HG03196 (cell line): ENCODE data around the gene CLCN5.
"Not testable (repeated sequence)": the region's sequence is repeated elsewhere in the genome, so short reads cannot be mapped to it uniquely, and the experiment has no call there.

Experiments
- ATAC-seq: cut with Tn5 transposase; IDR thresholded peaks from one replicate; pipeline ENCODE4 v1.9.1; 2021; ENCODE audit not compliant: unreplicated experiment

The CLCN5 gene

DNA sequence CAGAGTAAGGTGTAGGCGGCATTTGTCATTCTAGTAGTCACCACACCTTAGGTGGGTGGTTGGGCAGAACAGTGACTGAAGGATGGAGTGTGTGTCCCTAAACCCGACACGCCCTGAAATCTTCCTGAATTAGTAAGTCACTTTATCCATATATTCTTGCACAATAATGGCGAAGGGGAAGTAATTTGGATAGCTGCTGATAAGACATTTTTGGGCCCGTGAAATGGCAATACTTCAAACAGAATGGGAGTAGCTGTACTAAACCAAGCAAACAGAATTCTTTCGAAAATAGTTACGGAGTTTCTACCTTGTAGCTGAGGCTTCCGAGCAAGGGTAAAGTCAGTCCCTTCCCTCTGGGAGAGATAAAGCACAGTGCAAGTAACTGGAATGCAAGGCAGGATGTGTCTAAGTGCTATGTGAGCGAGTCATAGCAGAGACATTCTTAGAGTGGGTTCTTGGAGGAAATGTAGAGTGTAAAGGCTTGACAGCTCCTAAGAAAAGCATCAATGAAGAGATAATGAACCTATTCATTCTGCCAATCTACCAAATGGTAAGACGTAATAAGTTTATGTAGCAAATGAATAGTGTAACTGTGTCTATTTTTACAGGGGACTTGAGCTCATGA lies 72.8 kb downstream of the CLCN5 start:
- ATAC-seq: no peak

DNA sequence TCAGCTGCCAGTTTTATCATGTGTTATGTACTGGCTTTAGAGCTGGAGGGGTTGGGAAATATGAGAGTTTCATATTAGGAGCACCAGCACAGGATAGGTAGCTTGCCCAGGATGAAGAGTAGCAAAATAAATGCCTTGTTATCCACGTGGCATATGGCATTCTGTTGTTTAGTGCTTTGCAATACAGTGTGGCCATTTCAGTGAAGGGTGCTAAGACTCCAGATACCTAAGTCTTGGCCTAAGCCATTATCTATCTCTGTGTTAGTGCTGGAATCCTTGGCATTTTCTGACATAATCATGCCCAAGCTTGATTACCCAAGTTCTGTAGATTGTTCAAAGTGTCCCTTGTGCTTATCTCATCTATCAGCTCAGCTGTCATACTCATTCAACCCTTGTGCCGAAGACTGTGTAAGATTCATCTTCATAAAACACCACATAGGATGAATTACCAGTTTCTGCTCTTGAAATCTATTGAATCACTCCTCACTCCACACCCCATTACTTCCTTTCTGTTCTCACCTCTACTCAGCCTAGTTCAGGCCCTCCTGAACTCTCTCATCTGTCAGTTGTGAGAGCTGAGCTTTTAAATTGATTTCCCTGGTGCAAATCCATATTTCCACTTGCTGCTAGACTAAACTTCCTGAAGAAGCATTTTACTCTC lies 73.5 kb downstream of the CLCN5 start:
- no peak for ATAC-seq

DNA sequence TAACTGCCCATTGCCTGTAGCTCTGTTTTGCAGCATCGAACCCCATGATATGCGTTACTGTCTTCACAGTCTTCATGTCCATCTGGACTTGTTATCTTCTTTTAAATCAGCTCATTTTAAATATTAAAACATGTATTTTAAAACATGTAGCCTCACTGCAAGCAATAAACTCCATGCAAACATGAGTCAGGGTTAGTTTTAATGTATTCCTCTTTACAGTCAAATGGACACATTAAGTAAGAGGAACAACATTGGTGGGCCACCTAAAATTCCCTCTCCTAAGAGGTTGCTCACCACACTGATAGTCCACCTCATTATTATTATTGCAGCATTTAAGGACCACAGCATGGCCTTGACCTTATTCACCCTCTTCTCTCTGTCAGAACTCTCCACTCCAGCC lies 74.1 kb downstream of the CLCN5 start:
- ATAC-seq: no peak

DNA sequence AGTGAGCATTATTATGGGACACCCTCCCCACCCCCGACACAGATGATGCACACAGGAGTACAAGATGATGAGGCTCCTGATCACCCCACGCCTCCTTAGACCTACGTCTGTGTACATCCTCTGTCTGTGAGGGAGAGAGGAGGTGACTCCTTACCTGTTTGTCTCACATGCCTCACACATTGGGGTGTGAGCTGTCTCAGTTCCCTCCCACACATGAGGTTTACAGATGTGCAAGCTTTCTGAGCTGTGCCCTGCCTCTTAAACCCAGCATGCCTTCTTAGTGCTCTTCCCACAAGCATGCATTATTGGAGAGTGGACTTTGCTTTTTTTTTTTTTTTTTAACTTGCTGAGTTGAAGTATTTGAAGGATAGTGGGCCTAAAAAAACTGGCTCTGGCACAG lies 76.7 kb downstream of the CLCN5 start:
- ATAC-seq: no peak

DNA sequence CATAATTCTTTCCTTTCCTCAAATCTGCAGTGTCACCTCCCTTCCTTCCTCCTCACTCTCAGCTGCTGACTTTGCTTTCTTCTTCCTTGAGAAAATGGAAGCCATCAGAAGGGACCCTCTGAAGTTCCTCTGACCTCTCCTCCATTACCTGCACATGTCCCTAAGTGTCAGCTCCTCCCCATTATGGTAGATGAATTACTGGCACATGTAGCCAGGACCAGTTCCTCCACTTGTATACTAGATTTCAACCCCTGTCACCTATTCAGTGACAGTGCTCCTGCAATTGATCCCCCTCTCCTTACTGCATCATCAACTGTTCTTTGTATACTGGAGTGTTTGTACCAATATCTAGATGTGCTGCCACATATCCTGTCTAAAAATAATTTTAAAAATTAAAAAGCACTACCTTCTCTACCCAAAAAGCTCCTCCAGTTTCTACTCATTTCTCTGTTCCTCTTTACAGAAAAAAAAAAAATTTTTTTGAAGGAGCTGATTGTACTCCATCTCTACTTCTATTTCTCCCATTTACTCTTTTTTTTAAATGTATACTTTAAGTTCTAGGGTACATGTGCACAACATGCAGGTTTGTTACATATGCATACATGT lies 78.6 kb downstream of the CLCN5 start:
- ATAC-seq: no peak

DNA sequence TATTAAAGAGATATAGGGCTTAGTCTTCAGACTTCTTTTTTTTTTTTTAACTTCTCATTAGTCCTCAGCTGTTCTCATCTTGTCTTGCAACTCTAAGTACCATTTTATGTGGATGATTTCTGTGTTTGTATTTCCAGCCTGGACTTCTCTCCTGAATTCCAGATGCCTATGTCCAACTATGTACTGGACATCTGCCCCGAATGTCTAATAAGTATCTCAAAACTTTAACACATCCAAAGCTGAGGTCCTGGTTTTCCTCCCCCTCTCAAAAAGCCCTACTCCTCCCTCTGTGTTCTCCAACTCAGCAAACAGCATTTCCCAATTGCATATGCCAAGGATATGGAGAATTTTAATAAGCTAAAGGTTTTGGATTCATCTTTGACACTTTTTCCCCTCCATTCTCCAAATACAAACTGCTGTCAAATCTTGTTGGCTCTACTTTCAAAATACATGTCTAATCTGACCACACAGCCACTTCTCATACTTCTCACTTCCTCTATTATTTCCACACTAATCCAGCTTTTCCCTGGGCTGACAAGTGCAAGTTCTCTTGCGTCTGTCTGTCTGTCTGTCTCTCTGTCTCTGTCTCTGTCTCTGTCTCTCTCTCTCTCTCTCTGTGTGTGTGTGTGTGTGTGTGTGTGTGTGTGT lies 79.8 kb downstream of the CLCN5 start:
- no peak for ATAC-seq

DNA sequence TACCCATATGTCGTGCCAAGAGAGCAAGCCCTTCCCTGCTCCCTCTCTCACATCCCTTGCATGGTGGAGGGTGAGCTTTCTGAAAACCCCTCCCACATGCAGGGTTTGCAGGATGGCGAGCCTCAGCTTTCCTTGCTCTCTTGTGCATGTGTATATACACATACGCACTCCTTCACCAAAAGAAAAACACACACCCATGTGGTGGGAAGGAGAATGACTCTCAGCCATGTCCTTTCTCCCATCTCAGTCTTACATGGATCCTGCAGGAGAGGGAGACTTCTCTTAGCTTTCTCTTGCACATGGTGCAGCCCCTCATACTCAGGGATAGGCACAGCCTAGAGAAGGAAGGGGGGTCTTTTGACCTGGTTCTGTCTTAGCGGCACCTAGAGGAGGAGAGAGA lies 81.1 kb downstream of the CLCN5 start:
- no peak for ATAC-seq

DNA sequence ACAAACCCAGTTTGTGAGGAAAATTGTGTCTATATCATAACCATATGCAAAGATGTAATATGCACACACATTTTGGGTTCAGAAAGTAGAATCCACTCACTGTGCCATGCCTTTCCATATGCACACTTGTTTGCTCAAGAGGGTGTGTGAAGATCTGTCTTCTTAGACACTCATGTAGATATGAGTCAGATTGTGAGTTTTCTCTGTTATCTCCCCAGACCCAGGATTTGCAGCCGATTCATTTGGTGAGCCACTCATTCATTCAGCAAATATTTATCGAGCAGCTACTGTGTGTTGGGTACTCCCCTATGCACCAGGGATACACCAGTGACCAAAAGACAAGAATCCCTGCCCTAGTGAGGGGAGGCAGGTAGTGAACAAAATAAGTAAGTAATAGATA lies 81.5 kb downstream of the CLCN5 start:
- ATAC-seq: no peak

DNA sequence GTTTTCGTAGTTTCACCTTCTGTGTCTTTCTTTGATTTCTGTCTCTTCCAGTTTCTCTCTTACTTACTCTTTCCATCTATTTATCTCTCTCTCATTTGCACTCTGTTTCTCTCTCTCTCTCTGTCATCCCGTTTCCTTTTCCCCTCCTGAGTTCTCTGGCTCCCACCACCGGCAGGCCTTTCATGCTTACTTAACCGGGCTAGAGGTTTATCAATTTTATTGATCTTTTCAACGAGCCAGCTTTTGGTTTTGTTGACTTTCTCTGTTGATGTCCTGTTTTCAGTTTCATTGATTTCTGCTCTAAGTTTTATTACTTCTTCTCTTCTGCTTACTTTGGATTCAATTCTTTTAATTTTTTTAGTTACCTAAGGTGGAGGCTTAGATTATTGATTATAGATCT lies 103.2 kb downstream of the CLCN5 start:
- not testable (repeated sequence) for ATAC-seq

DNA sequence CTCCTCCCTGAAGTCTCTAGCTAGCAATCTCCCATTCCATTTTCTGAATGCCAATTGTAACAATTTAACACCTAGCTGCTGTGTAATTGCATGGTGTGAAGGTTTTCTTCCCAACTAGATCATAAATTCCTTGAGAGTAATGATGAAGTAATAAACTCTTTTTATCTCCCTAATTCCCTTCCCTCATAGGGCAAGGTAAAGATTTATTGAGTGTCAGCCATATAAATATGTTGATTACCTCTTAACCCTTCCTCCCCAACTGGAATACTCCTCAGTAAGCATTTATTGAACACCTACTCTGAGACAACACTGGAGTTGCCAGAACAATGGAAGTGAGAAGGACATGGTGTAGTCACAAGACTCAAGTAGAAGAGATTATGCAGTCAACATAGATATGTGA lies 112.7 kb downstream of the CLCN5 start:
- no peak for ATAC-seq

DNA sequence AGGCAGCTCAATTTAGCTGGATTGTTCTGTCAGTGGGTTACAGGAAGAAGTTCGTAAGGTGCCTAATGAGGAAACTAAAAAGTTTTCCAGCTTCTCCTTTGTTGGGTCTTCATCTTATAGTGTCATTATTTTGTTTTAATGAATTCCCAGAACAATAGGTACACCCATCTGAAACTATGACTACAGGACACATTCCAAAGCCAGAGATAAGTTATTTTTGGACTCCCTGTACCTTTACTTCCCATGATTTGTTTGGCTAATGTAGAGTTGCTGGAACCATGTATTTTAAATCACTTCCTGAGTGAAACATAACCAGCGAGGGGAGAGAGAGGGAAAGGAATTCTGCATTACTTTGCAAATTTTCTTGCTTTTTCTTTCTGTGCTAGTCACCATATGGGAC lies 114.0 kb downstream of the CLCN5 start:
- no peak for ATAC-seq

DNA sequence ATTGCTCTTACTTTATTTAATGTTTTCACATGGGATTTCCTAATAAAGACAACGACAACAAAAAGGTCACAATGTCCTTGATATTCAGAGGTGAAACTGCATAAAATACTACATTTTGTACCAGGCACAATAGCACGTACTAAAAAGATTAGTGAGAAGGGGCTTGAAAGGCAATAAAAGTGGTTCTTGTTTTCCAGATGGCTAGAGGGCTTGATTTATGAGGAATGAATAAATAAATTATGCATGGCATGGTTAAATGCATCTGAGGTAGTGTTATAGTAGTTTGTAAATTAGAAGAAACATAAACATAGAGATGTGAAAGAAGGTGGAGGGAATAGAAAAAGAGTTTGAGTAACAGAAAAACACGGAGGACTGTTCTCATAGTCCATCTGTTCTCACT lies 123.4 kb downstream of the CLCN5 start:
- no peak for ATAC-seq

DNA sequence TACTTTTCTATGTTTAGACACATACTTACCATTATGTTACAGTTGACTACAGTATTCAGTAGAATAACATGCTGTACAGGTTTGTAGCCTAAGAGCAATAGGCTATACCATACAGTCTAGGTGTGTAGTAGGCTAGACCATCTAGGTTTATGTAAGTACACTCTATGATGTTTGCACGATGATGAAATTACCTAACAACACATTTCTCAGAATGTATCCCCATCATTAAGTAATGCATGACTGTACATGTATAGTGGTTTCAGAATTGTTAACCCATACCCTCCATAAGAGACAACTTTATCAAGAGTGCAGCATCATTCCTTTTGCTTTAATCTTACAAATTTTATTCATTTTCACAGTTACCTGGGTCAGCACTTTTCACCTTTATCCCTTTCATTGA lies 126.8 kb downstream of the CLCN5 start:
- ATAC-seq: no peak

DNA sequence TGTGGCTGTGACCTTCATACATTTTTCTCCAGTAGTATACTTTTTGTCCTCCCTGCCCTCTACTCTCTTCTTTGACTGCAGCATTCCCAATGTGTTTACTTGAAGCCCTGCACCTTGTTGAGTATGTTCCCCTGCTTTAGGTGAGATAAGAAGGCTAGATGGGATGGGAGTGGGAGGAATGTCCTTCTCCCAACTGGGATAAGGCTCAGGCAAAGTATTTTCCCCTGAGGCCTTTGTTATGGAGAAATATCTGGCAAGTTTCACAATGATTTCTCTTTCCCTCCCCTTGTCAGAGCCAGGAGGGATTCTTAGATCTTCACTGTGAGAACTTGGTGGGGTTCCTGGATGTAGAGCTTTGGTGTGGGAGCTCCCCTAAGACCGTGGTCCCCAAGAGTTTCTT lies 131.8 kb downstream of the CLCN5 start:
- ATAC-seq: no peak

DNA sequence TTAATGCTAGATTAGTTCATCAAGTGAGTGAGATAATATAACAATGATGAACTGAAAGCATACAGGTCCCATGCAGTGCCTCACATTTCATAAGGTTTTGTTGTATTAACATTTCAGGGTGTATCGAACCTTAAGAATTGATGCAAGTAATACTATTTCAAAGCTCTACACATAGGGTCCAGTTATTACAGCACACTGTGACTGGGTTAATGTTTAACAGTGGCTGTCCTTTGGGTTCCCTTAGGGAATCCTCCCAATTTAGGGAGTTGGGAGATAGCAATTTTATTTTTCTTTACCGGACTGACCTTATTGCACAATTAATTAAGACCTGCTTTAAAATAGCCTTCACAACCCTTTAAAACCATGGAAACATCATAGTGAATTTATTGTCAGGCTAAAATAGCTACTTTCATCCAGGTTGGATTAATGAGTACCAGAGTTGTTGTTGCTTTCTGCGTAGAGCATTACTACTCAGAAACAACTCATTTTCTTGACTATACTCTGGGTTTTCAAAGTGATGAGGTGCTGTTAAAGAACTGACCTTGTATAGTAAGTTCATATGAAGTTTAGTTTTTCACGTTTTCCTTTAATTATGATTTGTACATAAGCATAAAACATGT lies 144.0 kb downstream of the CLCN5 start:
- ATAC-seq: no peak

DNA sequence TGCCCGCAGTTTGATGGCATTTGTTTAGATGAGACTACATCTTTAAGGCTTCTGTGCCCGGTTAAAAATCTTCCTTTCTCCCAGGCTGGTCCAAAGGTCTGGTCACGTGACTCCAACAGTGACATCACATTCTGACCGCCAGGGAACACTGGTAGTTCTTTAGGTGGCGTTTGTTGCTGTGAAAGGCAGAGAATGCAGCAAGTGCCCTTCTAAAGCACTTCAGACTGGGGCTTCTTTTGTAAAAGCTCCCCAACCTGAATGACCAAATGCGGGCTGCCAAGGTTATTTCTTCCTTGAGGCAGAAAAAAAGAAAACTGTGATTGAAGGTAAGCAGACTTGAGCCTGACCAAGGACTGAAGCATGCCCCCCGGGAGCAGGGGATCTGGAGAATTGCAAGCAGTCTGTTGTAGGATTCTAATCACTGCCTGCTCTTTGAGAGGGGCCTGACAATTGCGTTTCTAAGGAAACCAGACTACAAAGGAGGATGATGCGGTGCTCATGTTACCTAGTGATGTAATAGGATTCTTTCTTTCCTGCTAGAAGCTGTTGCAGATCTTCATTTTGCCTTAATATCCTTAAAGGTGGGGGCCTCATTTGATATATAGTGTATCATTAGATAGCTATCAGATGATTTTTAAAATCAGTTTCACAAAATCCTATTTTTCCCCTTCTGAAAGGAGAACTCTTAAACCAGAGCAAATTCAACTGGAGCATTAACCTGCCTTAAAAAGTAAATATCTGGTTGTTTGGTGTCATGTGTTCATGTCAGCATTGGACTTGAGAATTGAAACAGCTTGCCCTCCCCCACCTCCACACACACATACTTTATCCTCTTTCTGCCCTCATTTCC lies 145.3 kb downstream of the CLCN5 start:
- ATAC-seq: no peak

DNA sequence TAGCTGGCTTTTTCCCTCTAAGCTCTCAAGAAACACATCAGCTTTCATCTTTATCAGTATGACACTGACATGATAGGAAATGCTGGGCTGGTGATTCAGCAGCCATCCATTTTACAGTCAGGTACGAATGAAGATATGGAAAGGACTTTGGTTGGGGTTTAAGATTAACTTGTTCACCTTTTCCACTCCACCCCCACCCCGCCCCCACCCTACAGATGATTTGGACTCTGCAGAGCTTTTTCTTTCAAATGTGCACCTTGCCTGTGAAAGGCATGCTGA lies 145.8 kb downstream of the CLCN5 start:
- ATAC-seq: no peak

DNA sequence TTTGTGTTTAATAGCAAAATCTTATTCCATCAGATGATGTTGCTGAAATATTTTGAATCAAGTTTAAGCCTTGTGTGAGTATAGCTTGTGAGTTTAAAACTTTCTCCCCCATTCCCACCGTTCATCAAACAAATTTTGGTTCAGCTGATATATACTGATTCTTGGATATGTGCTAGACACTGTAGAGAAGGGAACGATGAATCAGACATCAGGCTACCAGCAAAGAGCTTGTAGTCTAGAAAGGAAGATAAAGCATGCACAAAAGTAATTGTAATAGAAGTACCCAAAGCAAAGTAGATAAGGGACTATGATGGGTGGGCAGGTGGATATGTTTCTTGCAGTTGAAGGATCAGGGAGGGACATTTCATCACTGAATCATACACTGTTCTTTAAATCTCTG lies 146.5 kb downstream of the CLCN5 start:
- ATAC-seq: no peak

DNA sequence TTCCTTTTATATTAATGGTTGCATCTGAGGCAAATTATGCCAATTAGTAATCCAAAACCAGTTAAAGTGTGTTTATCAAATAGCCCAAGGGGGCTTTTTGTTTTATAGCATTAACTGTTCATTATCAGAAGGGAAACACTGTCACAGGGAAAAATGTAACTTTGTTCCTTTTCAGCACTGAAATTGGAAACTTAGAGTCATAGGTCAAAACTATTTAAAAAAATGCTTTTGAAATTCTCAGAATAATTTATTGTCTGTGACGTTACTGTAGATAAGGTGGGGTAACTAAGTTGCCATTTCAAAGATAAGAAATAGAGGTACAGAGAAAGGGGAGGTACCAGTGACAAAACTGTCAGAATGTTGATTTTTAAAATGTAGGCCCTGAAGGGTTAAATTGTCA lies 149.1 kb downstream of the CLCN5 start:
- no peak for ATAC-seq

DNA sequence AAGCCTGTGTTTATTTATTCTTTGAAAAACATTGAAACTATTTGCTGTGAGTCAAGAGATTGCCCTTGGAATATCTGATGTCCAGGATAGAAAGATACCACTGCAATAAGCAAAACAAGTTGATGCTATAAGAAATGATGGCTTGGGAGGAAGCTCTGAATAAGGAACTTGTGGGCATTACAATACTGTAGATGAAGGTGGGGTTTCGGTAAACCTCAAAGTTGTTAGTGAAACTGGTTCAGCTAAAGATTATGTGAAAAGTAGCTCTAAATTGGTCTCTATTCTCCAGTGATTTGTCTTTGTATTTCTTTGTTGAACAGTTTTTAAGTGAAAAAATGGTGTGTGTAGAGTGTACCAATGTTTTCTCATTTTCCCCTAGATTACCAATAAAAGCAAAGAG lies 149.7 kb downstream of the CLCN5 start:
- no peak for ATAC-seq

DNA sequence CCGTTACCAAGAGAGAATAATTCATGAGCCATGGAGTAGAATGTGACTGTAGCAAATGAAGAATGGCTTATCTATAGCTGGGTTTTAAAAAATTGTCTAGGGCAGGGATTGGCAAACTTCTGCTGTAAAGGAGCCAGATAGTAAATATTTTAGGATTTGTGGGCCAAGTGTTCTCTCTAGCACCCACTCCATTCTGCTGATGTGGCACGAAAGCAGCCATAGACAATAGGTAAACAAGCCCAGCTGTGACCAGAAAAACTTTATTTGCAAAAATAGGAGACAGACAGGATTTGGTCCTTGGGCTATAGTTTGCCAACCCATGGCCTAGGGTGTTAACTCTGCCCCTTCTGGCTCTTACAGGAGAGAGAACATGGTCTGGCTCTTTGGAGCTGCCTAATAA lies 151.2 kb downstream of the CLCN5 start:
- ATAC-seq: no peak
